GM12891 (cell line): ENCODE measurements around the gene ADM5.
A peak's percentile ranks its signal among the peaks of the same experiment; 100 is the strongest.

Source experiments
- DNase-seq: peaks from one replicate; pipeline ENCODE4 v3.0.0; 2011; ENCODE audit warnings: low spot score; ENCODE audit not compliant: insufficient read length
- FAIRE-seq: peaks from 2 replicates; lab custom pipeline; 2011; peaks lifted over from hg19 to GRCh38; lab: Jason Lieb, UNC
- PAX5 ChIP-seq: IDR thresholded peaks from 2 replicates; pipeline ENCODE4 v1.6.1; 2011; ENCODE audit warnings: low read length, moderate library complexity, mild to moderate bottlenecking; ENCODE audit not compliant: insufficient read depth, severe bottlenecking
- POLR2A ChIP-seq: IDR thresholded peaks from 2 replicates; pipeline ENCODE4 v1.6.1; 2011; ENCODE audit warnings: low read depth, low read length, control low read depth
- POLR2AphosphoS5 ChIP-seq: IDR thresholded peaks from 2 replicates; pipeline ENCODE4 v1.6.1; 2011; ENCODE audit warnings: low read depth, low read length, control low read depth
- POU2F2 ChIP-seq: IDR thresholded peaks from 2 replicates; pipeline ENCODE4 v1.6.1; 2011; ENCODE audit warnings: low read depth, mild to moderate bottlenecking, control low read depth, low read length, moderate library complexity
- SPI1 ChIP-seq: IDR thresholded peaks from 2 replicates; pipeline ENCODE4 v1.6.1; 2011; ENCODE audit warnings: low read depth, low read length, control low read depth
- TAF1 ChIP-seq: IDR thresholded peaks from 2 replicates; pipeline ENCODE4 v1.6.1; 2011; ENCODE audit warnings: low read depth, low read length, control low read depth

Gene ADM5

DNA sequence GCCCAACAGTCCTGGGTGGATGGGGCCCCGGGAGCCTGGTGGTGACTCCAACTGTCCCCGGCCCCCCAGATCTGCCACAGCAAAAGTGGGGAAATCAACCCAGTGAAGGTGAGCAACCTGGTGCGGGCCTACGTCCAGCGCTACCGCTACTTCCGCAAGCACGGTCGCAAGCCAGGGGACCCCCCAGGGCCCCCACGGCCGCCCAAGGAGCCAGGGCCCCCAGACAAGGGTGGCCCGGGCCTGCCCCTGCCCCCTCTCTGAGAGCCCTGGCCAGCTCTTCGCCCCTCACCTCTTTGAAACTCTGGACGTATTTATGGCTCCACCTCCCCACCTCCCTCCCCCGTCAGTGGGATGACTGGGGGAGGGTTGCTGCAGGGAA is 31.3 kb upstream of the ADM5 start:
- no peak for TF ChIP-seq POU2F2
- TF ChIP-seq TAF1, result no peak
- no peak for TF ChIP-seq PAX5
- FAIRE-seq (no peak), DNase-seq (no peak)

DNA sequence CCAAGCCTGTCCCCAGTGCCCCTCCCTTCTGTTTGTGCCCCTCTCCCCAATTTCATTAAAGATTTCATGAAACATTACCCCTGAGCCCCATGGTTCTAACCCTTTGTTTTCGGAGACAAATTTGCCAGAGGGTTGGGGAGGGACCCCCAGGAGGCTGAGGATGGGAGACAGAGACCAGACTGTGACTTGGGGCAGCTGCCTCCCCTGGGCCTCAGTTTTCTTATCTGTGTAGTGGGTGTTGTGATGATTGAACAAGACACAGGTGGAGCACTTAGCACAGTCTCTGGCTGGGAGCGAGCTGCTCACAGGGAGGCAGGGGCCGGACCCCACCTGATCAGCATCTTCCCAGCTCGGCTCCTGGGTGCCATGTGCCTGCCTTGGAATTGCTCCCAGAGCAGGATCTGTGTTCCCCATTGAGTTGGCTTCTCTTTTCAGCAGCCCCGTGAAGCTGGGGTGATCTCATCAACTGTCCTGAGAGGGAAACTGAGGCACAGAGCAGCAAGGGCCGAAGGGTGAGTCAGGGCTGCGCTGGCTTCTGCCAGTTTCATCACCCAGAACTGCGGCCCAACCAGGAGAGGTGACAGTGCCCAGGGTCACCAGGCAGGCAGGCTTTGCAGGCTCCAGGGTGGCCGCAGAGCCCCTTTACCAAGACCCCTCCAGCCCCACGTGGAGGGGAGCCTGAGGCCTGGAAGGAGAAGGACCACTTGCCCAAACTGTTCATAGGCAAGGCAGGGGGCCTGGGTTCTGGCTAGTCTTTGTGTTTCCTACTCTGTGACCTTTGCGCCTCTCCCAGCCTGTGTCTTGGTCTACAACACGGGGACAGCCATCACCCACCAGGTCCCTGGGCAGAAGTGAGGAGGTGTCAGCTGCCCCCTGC is 30.6 kb upstream of the ADM5 start:
- DNase-seq, result no peak
- no peak for FAIRE-seq
- TF ChIP-seq TAF1, result no peak

DNA sequence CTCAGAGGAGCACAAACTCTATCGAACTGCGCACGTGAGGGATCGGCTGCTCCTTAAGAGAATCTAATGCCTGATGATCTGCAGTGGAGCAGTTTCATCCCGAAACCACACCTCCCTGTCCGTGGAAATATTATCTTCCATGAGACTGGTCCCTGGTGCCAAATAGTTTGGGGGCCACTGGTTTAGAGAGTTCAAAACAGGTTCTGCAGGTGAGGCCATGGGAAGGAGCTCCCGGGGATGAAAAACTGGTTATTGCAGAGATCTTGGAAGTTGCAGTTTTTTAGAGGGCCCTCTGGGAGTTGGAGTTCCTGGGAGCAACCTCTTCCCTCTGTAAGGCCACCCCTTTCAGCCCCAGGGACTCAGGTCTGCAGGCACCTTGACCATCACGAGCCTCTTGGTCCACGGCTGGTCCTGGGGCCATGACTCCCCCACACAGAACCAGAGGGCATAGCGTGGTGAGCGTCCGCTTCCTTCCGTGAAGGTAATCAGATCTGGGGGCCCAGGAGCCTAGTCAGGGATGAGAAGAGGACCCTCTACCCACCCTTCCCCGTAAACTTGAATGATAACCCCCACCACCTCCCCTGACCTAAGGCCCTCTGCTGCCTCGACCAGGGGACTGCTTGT is 28.9 kb upstream of the ADM5 start:
- DNase-seq (no peak), FAIRE-seq (no peak)
- TF ChIP-seq POLR2AphosphoS5, result no peak
- TF ChIP-seq TAF1, result no peak
- TF ChIP-seq POU2F2, result no peak
- TF ChIP-seq POLR2A, result no peak
- TF ChIP-seq PAX5, result no peak
- TF ChIP-seq SPI1, result no peak

DNA sequence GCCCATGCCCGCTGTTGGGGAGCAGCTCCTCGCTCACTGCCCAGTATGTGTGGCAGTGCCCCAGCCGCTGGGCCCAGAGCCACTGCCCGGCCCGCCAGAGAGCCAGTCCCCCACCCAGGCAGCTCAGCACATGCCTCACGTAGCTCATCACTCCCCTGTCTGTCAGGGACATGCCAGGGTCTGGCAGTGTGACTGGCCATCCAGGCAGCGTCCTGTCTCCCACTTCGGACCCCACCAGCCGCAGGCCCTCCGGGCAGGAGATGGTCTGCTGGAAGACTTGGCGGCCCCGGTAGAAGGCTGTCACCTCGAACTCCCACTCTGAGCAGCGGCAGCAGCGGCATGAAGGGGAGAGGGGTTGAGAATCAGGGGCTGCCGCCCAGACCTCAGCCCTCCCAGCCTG is 27.4 kb upstream of the ADM5 start:
- no peak for TF ChIP-seq POLR2A
- TF ChIP-seq POU2F2, result no peak
- no peak for TF ChIP-seq PAX5
- TF ChIP-seq TAF1, result no peak
- TF ChIP-seq SPI1, result no peak
- TF ChIP-seq POLR2AphosphoS5, result no peak
- no peak for DNase-seq
- FAIRE-seq, result no peak

DNA sequence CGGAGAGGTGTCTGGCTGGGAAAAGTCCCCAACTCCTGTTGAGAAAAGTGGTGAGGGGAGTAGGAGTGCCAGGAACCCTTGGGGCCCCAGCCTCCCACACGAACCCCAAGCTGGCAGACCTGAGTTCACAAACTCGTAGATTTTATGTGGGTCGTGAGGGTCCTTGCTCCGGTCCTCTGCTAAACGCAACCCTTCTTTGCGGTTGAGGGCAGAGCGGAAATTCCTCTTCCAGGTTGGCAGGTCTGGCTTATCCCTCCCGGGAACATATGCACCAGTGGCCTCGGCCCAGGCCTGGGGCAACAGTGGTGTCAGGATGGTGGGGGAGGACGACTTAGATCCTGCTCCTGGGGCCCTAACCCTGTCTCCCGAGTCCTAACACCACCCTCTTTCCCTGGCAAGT is 26.2 kb upstream of the ADM5 start:
- FAIRE-seq (no peak), DNase-seq (no peak)
- TF ChIP-seq TAF1 (no peak), POLR2AphosphoS5 (no peak), POU2F2 (no peak), PAX5 (no peak), POLR2A (no peak), SPI1 (no peak)

DNA sequence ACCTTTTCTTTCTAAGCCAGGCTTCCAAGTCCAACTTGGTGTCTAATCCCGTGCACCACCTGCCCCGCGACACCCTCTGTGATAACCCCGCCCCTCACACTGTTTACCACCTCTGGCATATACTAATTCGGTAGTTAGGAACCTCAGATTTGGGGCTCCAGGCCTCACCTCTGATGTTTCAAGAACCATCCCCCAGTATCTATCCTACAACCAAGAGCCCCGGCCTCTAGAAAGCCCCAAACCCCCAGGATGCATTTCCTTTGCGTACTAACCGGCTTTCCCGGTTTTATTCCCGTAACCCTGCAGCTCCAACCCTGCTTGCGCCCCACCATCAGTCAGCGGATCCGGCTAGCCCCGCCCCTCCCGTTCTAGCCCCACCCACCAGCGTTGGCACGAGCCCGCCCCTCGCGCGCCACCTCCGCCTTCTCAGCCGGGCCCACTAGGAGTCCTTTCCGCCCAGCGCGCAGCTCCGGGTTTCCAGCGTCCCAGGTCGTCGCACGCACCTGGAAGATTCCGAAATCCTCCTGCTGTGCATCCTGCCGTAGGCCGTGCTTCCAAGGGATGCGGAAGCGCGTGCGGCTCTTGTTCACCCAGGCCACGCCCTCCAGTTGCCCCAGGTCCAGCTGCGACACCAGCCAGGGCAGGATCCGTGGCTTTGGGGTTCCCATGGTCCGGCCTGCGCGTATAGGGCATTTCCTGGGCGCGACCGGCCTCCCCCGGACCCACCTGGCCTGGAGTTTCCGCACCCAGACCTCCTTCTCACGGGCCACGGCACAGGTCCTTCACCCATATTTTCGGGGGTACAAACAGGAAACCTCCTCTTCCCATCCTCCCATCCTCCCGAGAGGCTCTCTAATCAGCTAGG is 25.0 kb upstream of the ADM5 start:
- FAIRE-seq, result peak; percentile 91
- peak; percentile 83 for DNase-seq
- TF ChIP-seq POLR2AphosphoS5 (peak; percentile 61; the same call in 1 of the 2 replicates), PAX5 (no peak), SPI1 (no peak), POU2F2 (no peak), TAF1 (no peak), POLR2A (peak; percentile 18; the same call in 1 of the 2 replicates)

DNA sequence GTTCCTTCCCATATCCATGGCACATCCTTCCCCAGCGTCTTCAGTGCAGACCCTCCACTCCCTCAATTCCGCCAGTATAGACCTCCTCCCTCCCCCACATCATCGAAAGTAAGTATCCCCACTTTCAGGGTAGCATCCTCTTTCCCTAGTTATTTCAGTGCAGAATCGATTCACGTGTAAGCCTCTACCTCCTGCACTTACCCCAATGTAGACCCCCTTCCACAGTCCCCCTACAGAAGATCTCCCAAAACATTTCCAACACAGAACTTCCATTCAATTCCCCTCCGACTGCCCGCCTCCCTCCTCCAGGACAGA is 24.4 kb upstream of the ADM5 start:
- FAIRE-seq (no peak), DNase-seq (no peak)
- TF ChIP-seq SPI1 (no peak), POLR2A (no peak), PAX5 (no peak), POU2F2 (no peak), TAF1 (no peak; the same call in 1 of the 2 replicates), POLR2AphosphoS5 (no peak)

DNA sequence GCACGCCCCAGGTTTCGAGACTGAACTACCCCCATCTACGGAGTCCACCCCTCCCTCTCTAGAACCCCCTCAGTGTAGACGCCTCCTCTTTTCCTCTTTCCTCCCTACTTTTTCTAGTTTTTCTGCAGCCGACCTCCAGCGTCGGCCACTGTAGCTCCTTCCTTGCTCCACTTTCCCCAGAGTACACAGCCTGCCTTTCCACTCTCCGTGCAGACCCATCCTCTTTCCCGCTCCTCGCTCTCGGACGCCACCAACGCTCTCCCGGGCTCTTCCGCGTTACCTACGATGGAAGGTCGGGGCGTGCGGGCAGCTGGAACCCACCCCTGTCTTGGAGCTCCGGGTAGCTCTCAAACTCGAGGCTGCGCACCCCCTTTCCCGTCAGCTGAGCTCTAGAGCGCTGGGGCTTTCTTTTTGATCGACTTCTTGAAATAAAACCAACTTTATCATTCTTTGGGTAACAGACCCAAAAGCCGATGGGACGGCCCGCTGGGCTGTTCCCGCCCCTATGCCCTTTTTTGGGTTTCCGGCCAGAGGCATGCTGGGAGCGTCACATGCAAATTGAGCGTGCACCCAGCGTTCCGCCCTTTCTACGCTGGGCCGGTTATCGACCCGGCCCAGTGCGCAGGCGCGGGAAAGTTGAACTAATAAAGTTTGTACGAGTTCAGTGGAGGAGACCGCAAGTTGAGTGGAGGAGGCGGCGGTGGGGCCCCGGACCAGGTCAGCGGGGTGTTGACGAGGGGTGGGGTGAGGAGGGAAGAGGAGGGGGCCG is 23.9 kb upstream of the ADM5 start, which contains the start of the genes BCL2L12 and IRF3:
Gene BCL2L12, plus strand, starts transcription at position 583 of the 769 bp plus-strand sequence. CDS start 760 bp downstream, outside the sequence.
Gene IRF3, minus strand, starts transcription at position 507 of the 769 bp plus-strand sequence. CDS start 1,019 bp downstream, outside the sequence.
- FAIRE-seq, result peak; percentile 98
- TF ChIP-seq PAX5 (no peak), TAF1 (peak; percentile 64), POLR2A (peak; percentile 63; the same call in 1 of the 2 replicates), POU2F2 (peak; percentile 99)
- peak; percentile 96 for DNase-seq

DNA sequence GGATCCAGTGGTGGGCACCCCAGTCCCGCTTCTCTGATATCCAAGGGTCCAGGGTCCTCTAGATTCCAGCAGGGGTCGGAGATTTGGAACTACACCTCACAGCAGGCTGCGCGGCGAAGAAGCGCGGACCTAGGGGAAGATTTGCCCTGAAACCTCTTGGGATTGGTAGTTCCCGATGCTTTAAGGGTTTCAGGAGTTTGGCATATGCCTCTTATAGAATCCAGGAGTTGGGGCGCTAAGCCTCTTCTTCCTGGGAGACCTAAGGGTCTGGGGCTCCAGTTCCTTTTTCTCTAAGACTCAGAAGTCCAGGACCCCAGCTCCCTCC is 23.3 kb upstream of the ADM5 start:
- no peak for TF ChIP-seq TAF1
- TF ChIP-seq POU2F2, result no peak
- no peak for TF ChIP-seq POLR2AphosphoS5
- FAIRE-seq, result no peak
- DNase-seq, result no peak

DNA sequence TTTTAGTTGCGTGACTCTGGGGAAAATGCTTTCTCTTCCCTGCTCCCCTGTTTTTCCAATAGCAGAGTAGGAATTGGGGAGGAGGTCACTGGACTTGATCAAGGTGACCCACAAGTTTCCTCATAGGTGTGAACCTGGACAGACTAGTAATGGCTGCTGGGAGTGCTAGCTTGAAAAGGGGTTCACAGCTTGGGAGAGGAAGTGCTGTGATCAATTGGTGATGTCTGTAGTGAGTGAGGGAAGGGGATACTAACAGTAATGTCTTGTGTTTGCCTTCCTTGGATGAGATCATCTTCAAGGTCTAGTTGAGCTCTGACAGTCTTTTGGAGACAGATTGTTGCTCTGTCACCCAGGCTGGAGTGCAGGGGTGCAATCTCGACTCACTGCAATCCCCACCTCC is 21.9 kb upstream of the ADM5 start:
- DNase-seq, result no peak
- TF ChIP-seq TAF1, result no peak
- TF ChIP-seq PAX5, result no peak
- peak; percentile 56 for TF ChIP-seq SPI1
- no peak for FAIRE-seq
